T47D (cell line): ENCODE results near the gene WDR27.
"Not testable (repeated sequence)": the region's sequence is repeated elsewhere in the genome, so short reads cannot be mapped to it uniquely, and the experiment has no call there.

Experiments used
- DNase-seq, 2 experiments: peaks; one replicate each; pipeline versions ENCODE4 v3.0.0 to v3.0.0-alpha.2; 2011 to 2012; ENCODE audit warnings: low read depth in 1 of 2, low spot score in 1 of 2
- JUND ChIP-seq: IDR thresholded peaks from 2 replicates; pipeline ENCODE4 v1.6.1; 2012; ENCODE audit warnings: low read depth
- in situ Hi-C: cut with HindIII; loops from 2 replicates; pipeline ENCODE4 v1.10.0; 2016; ENCODE audit warnings: low sequenced_read_pairs, low pct_unique_long_range_greater_than_20kb

Gene WDR27

DNA sequence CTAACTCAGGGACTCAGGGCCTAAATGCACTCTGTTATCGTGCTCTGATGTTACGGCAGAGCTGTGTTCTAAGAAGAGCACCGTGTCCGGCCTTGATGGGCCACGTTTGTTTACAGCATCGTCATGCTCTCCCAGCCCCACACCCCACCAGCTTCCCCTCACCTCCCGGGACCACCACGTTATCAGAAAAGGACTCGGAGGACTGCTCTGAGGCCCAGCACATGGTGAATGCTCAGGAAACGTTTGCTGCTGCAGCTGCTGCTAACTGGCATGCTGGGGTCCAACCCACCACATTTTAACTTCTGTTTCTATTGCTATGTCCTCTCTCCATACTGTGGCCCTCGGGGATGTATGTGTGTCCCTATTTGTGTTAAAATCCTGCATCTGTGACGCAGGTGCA is 50.3 kb downstream of the WDR27 start:
- no peak for TF ChIP-seq JUND
- no peak for DNase-seq
- in situ Hi-C loops = no loop called here

DNA sequence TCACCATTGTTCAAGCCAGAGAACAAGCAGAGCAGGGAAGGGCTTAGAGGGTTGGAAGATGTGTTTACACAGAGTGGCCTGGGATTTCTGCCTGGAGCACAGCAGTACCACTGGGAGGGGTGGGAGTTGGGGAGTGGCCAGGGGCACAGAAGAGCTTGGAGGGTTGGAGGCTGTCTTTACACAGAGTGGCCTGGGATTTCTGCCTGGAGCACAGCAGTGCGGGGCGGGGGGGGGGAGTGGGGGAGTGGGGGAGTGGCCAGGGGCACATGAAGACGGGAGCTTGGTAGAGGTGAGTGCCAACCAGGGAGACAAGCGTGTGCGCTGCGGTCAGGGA is 50.9 kb downstream of the WDR27 start:
- DNase-seq = no peak
- in situ Hi-C loops = no loop called here

DNA sequence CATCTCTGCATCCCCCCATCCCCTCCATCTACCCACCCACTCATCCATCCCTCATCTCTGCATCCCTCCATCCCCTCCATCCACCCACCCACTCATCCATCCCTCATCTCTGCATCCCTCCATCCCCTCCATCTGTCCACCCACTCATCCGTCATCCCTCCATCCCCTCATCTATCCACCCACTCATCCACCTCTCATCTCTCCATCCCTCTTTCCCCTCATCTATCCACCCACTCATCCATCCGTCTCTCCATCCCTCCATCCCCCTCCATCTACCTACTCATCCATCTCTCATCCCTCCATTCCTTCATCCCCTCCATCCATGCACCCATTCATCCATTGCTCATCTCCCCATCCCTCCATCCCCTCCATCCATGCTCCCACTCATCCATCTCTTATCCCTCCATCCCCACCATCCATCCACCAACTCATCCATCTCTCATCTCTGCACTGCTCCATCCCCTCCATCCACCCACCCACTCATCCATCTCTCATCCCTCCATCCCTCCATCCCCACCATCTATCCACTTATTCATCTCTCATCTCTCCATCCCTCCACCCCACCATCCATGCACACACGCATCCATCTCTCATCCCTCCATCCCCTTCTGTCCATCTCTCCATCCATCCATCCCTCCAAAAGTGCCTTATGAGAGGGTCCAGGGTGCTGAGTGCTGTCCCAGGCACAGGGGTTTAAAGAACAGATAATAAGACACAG is 51.4 kb downstream of the WDR27 start:
- DNase-seq = no peak
- no peak for TF ChIP-seq JUND
- in situ Hi-C loops = no loop called here

More for the DNA sequence above, 50.9 kb downstream of the WDR27 start:
- no peak for TF ChIP-seq JUND

DNA sequence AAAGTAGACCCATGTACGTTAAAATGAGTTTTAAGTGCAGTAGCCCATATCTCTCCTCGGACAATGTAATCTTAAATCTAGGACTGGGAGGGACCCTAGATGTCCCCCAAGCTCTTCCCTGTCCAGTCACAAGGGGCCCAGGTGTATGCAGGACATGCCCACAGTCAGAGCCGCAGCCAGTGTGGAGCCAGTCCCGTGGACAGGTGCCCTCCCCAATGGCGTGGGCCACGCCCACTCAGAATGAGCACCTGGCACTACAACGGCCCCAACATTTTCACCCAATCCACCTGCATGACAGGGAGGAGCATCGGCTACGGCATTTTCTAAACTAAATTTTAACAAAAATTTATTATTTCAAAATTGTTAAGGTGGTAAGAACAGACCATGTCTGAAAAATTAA is 53.2 kb downstream of the WDR27 start:
- in situ Hi-C loops = no loop called here
- TF ChIP-seq JUND = no peak
- no peak for DNase-seq

DNA sequence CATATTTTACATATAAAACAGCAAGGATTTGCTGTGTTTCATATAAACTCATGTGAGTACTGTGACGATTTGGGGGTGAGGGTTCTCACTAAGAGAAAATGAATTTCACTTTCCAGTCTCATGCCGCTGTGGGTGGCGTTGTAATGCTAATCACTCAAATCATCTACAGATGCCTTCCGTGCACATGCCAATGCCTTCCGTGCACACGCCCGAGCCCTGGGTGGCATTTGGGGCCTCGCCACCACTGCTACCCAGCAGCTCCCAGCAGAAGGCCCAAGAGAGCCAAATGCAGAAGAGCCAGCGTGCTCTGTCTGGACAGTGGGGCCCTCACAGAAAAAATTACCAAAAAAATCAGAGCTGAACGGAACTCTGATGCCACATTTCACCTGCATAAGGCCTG is 53.7 kb downstream of the WDR27 start:
- no peak for TF ChIP-seq JUND
- DNase-seq = no peak
- in situ Hi-C loops = no loop called here

DNA sequence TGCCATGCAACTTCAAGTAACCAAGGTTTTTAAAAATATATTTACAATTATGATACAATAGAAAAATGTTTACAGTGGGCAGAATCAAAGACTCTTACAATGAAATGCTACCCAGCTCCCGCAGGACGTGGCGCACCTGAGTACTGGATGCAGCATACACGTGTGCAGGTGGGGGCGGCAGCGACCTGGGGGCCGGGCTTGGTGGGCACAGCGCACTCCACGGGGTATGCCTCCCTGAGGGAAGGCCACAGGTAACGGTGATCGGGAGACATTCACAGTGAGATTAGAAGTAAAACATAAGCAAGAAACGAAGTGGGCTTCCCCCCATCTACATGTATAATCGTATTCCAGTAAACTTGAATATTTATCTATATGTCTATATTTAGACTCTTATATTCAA is 54.2 kb downstream of the WDR27 start:
- no peak for TF ChIP-seq JUND
- in situ Hi-C loops = no loop called here
- DNase-seq = no peak

DNA sequence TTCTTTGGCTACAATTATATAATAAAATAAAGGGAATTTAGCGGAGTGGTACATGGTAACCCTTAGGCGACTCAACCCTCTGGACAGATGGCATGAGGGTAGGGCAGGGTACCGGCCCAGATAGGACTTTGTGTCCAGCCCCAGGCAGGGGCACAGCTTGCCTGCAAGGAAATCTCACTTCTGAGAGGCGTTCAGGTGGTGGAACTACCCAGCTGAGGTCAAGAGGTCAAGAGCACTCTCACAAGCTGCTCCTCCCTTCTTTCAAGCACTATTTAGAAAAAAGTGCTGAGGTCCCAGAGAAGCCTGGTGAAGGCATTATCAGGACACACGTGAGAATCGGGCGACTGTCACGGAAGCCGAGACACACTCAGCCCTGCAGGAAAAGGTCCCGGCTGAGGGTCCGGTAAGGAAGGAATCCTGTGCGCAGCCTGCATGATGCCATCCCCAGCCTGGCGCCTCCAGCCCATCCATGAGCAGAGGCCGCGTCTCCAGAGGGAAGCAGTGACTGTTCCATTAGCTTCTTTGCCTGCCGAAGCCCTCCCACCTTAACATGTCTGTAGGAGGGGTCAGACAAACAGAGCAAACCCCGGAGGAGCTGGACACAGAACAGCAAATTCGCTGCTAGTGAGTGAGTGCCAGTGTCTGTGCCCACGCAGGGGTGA is 54.8 kb downstream of the WDR27 start:
- DNase-seq = no peak
- no peak for TF ChIP-seq JUND
- in situ Hi-C loops = no loop called here

DNA sequence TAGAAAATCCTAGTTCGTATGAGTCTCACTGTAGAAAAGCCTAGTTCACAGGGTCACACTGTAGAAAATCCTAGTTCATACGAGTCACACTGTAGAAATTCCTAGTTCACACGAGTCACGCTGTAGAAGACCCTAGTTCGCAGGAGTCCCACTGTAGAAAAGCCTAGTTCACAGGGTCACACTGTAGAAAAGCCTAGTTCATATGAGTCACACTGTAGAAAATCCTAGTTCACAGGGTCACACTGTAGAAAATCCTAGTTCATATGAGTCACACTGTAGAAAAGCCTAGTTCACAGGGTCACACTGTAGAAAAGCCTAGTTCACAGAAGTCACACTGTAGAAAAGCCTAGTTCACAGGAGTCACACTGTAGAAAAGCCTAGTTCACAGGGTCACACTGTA is 56.4 kb downstream of the WDR27 start:
- in situ Hi-C loops, DNase-seq: not testable (repeated sequence)

DNA sequence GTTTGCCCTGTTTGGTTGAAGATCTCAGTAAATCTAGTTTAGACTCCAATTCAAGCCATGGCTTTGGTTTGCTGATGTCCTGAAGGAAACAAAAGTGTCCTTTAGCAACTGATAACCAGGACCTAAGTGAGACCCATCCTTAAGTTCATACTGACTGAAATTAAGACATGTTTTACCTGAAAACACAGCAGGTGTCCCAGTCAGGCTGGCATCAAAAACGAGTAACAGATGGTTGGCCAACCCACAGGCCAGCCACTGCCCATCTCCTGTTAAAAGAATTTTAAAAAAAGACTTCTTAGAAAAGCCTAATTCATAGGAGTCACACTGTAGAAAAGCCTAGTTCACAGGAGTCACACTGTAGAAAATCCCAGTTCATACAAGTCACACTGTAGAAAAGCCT is 58.3 kb downstream of the WDR27 start:
- DNase-seq = no peak
- no peak for TF ChIP-seq JUND
- in situ Hi-C loops = no loop called here

DNA sequence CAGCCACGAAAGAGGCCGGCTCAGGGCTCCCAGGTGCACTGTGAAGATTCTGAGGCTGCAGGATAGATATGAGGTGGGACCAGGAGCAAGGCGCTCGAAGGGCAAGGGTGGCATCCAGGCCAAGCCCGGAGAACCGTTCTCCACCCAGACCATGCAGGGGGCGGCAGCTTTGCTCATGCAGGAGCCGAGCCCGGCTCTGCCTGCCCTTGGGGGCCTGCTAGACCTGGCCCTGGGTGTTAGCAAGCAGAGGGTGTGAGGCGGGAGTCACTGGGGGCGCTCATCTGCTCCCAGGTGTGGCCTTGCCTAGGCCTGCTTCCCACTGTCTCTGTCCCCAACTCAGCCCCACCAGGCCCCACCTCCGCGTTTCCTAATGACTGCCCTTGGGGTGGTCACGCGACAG is 59.4 kb downstream of the WDR27 start:
- no peak for DNase-seq
- TF ChIP-seq JUND = no peak
- in situ Hi-C loops = no loop called here

DNA sequence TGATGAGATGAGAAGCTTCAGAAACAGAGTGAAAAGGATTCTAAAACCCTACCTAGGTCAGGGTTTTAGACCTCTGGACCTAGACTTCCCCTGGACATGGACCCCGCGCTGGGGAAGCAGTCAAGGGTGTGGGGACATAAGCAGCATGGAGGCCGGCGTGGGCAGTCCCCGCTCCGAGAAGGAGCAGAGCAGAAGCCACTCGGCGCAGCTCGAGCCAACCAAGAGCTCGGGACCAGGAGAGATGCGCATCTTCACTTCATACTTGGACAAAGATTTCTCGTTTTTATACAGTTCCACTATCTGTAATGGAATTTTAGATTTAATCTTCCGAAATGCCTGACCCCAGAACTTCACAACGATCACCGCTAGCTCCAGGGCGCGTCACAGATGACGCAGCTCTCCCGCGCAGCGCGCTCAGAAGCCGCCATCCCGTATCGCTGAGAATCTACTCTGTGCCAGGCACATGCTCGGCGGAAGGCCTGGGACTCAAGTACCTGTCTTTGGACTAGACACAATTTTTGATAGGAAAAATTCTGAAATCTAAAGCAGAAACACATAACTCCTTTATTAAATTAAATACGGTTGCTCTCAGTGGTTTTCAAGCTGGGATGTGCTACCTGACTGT is 60.3 kb downstream of the WDR27 start:
- in situ Hi-C loops = no loop called here
- no peak for DNase-seq
- TF ChIP-seq JUND = no peak

DNA sequence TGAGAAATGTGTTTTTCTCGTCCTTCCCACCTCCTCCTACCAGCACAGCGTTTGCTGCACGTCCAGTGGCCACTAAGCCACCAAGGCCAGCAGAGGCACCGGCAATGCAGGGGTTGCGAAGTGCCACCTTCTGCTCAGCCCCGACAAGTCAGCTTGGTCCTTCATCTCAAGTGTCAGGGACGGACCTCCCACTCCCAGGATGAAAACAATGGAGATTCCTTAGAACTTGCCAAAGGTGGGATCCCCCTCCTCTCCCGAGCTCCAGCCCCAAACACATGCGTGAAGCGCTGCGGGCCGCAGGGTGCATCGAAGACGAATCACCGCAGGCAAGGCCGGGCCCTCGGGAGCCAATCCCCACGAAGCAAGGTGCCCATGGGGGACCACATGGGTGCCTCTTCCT is 60.8 kb downstream of the WDR27 start:
- TF ChIP-seq JUND = no peak
- in situ Hi-C loops = no loop called here
- DNase-seq = no peak

DNA sequence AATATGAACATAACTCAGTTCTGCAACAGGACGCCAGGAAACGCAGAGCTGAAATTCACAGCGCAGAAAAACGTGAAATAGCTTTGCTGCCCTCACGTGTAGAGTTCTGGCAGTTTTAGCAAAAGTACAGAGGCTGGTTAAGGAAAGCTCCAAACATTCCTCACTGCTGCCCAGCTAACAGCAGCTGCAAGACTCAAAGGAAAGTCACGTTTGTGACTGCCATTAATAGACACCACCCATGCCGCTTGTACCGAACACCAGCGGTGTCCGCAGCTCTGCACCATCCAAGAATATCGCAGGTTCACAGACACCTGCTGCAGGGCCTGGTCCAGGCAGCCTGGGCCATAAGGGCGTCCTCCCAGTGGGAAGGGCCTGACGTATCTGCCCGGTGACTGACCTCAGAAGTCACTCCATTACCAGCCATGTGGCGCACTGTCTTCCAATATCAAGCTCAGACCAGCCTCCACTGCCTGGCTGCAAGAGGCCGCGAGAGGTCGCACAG is 61.4 kb downstream of the WDR27 start:
- in situ Hi-C loops = no loop called here
- DNase-seq = no peak
- no peak for TF ChIP-seq JUND
